ENCODE data around the gene IVNS1ABP.

DNA sequence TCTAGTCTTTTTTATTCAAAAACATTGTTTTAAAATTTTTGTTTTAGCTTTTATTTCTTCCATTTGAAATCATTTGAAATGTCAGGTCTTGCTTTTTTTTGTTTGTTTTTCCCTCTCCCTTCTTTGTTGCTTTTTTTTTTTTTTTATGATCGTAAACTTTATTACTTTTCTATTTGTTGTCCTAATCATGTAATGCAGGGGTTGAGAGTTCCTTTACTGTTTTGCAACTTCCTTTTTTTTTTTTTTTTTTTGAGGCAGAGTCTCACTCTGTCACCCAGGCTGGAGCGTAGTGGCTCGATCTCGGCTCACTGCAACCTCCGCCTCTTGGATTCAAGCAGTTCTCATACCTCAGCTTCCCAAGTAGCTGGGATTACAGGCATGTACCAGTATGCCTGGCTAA, 24.8 kb downstream of the IVNS1ABP start:
- TF ChIP-seq CTCF (IDR thresholded peaks at IDR 0.05): no peak
- TF ChIP-seq POLR2A (IDR thresholded peaks at IDR 0.05): no peak
- no peak for TF ChIP-seq EP300 (IDR thresholded peaks at IDR 0.05)

Data from stomach (tissue), 4 donors.